ENCODE measurements around the gene KCNIP4. TPM values are rescaled to one million over a fixed set of nuclear protein-coding genes. Genes with fewer than 3 reads are reported as not detected.

Gene KCNIP4
- total RNA-seq, 1 donor from 2014 or later = 0.59 TPM

- H3K4me3 ChIP-seq (ENCODE audit: insufficient read depth, low read depth, low read length) = no peak overlapping the region
- H4K20me1 ChIP-seq (ENCODE audit: insufficient read depth, low read length) = no peaks in the 10 kb centered on the region
- Mint-ChIP-seq H3K27me3 (ENCODE audit: low read depth, unreplicated experiment) (no peaks in the 10 kb centered on the region), H3K4me3 (ENCODE audit: unreplicated experiment) (no peak overlapping the region), H3K9me3 (ENCODE audit: unreplicated experiment) (peaks cover 10% of the 10 kb centered on the region), H3K27ac (ENCODE audit: unreplicated experiment) (no peak overlapping the region), H3K4me1 (ENCODE audit: low read depth, unreplicated experiment) (peaks cover 27% of the 10 kb centered on the region), H3K36me3 (ENCODE audit: low read depth, unreplicated experiment) (no peaks in the 10 kb centered on the region)
- H3K9me3 ChIP-seq (ENCODE audit: insufficient read depth, low read depth, low read length) = peaks cover 5% of the 10 kb centered on the region
- no peak overlapping the region for H3K27ac ChIP-seq (ENCODE audit: low read depth, low read length)
- DNase-seq (ENCODE audit: low read depth) (no peak), FAIRE-seq (no peak)
- no peak overlapping the region for H3K4me2 ChIP-seq (ENCODE audit: low read length)
- no peaks in the 10 kb centered on the region for H3K79me2 ChIP-seq (ENCODE audit: insufficient read depth, low read length)
- H3K9ac ChIP-seq (ENCODE audit: low read length) = no peak overlapping the region
- H3K36me3 ChIP-seq (ENCODE audit: insufficient read depth, low read length) = no peaks in the 10 kb centered on the region
- H3K4me1 ChIP-seq (ENCODE audit: insufficient read depth, low read length) = peaks cover 12% of the 10 kb centered on the region
- H3K27me3 ChIP-seq (ENCODE audit: insufficient read depth, low read length) = no peaks in the 10 kb centered on the region
- no peak overlapping the region for H2AFZ ChIP-seq (ENCODE audit: low read depth, low read length)
- no peak for TF ChIP-seq CTCF (IDR thresholded peaks at IDR 0.05; ENCODE audit: insufficient read depth, low read depth, low read length)
- TF ChIP-seq EZH2 (IDR thresholded peaks at IDR 0.05; ENCODE audit: insufficient read depth, low read length) = no peak
Observed at GRCh38 chr4:21467551-21467950, 481.0 kb downstream of the KCNIP4 start.

- no peaks in the 10 kb centered on the region for H3K27me3 Mint-ChIP-seq (ENCODE audit: low read depth, unreplicated experiment)
Observed at GRCh38 chr4:21457086-21457840, 491.3 kb downstream of the KCNIP4 start.

More at GRCh38 chr4:21457086-21457840, 491.3 kb downstream of the KCNIP4 start:
- Histone ChIP-seq H3K27ac (ENCODE audit: low read depth, low read length) (no peak overlapping the region), H3K27me3 (ENCODE audit: insufficient read depth, low read length) (peaks cover 10% of the 10 kb centered on the region), H3K9ac (ENCODE audit: low read length) (no peak overlapping the region), H3K9me3 (ENCODE audit: insufficient read depth, low read depth, low read length) (no peaks in the 10 kb centered on the region), H3K36me3 (ENCODE audit: insufficient read depth, low read length) (no peaks in the 10 kb centered on the region), H3K79me2 (ENCODE audit: insufficient read depth, low read length) (no peaks in the 10 kb centered on the region), H3K4me2 (ENCODE audit: low read length) (no peak overlapping the region), H4K20me1 (ENCODE audit: insufficient read depth, low read length) (no peaks in the 10 kb centered on the region), H3K4me3 (ENCODE audit: insufficient read depth, low read depth, low read length) (no peak overlapping the region), H2AFZ (ENCODE audit: low read depth, low read length) (no peak overlapping the region), H3K4me1 (ENCODE audit: insufficient read depth, low read length) (no peaks in the 10 kb centered on the region)
- peaks cover 28% of the 10 kb centered on the region for H3K4me1 Mint-ChIP-seq (ENCODE audit: low read depth, unreplicated experiment)
- H3K36me3 Mint-ChIP-seq (ENCODE audit: low read depth, unreplicated experiment) = no peaks in the 10 kb centered on the region
- TF ChIP-seq CTCF (IDR thresholded peaks at IDR 0.05; ENCODE audit: insufficient read depth, low read depth, low read length) (no peak), EZH2 (IDR thresholded peaks at IDR 0.05; ENCODE audit: insufficient read depth, low read length) (no peak)
- no peak overlapping the region for H3K4me3 Mint-ChIP-seq (ENCODE audit: unreplicated experiment)
- DNase-seq (ENCODE audit: low read depth) (no peak), FAIRE-seq (no peak)
- no peak overlapping the region for H3K27ac Mint-ChIP-seq (ENCODE audit: unreplicated experiment)
- H3K9me3 Mint-ChIP-seq (ENCODE audit: unreplicated experiment) = peaks cover 8% of the 10 kb centered on the region
